DND-41 (cell line): ENCODE data around the gene SLC3A2.

Experiments
- CTCF ChIP-seq: IDR thresholded peaks from 2 replicates; pipeline ENCODE4 v1.5.1; 2012; ENCODE audit warnings: borderline replicate concordance, low read length, moderate library complexity, mild to moderate bottlenecking; ENCODE audit not compliant: poor library complexity, severe bottlenecking; ENCODE audit errors: extremely low read depth
- EZH2 ChIP-seq: IDR thresholded peaks from 3 replicates; pipeline ENCODE4 v1.6.1; 2012; ENCODE audit warnings: borderline replicate concordance, low read depth, mild to moderate bottlenecking, moderate library complexity, low read length, inconsistent platforms; ENCODE audit not compliant: severe bottlenecking

DNA sequence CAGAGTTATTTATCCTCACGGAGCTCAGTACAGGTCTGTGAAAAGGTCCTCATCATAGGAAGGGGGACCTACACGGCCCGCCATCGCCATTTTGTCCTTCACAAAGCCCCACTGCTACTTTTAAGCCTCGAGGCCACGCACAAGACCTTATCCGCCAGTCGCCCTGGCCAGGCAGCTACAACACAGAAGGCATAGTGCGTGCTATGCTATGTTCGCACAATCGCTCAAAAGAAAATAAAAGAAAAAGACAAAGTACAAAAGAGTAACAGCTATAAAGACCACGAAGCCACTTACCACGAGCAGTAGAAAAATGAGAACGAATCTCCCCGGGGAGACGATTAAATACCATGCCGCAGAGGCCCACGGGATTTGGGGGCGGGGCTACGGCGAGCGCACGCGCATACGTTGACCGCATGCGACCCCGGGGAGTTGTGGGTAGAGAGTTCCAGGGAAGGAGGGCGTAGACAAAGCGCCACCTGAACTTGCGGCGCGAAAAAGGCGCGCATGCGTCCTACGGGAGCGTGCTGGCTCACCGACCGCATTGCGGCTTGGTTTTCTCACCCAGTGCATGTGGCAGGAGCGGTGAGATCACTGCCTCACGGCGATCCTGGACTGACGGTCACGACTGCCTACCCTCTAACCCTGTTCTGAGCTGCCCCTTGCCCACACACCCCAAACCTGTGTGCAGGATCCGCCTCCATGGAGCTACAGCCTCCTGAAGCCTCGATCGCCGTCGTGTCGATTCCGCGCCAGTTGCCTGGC is 24.9 kb upstream of the SLC3A2 start:
- TF ChIP-seq CTCF (no peak), EZH2 (no peak)
